A549 (cell line): ENCODE results near the gene SDF4. TPM values are rescaled to one million over a fixed set of nuclear protein-coding genes. Genes with fewer than 3 reads are reported as not detected.

Experiments used
- ATAC-seq, 2 experiments: fragments of 200-7000 bp in 1 of 2; fragments of >200 bp in 1 of 2; cut with Nextera tagmentation in 1 of 2; cut with Tn5 transposase in 1 of 2; 3 replicates each; pipeline versions ENCODE4 v1.8.0 to v1.9.1; 2018 to 2020; ENCODE audit warnings: mild to moderate bottlenecking in 1 of 2, moderate library complexity in 1 of 2
- CTCF ChIA-PET: fragments of 300-600 bp; sonication (Branson Sonifier 250); formaldehyde crosslinking; extraction: SDS; loops from one replicate; lab custom pipeline; 2021; ENCODE audit warnings: antibody characterized with exemption, inconsistent platforms; lab: Yijun Ruan, JAX
- POLR2A ChIA-PET: fragments of 350-600 bp; formaldehyde crosslinking; extraction: SDS; loops from one replicate; lab custom pipeline; 2021; ENCODE audit warnings: antibody characterized with exemption, inconsistent platforms; lab: Yijun Ruan, JAX
- DNase-seq, 2 experiments: peaks; one replicate each; pipeline versions ENCODE4 v3.0.0 to v3.0.0-alpha.2; 2011 to 2016; ENCODE audit warnings: low read depth in 1 of 2, low spot score in 1 of 2
- FAIRE-seq: peaks from 2 replicates; lab custom pipeline; 2011; peaks lifted over from hg19 to GRCh38; lab: Jason Lieb, UNC
- H3K27ac ChIP-seq, 2 experiments: fragments of >200 bp; sonication (Bioruptor Twin); formaldehyde crosslinking; 3 replicates each; pipeline ENCODE4 v1.5.1; 2016 to 2017
- H3K4me1 ChIP-seq: fragments of >200 bp; sonication (Bioruptor Twin); formaldehyde crosslinking; 3 replicates; pipeline ENCODE4 v1.6.1; 2016
- H3K4me2 ChIP-seq: fragments of >200 bp; sonication (Bioruptor Twin); formaldehyde crosslinking; 3 replicates; pipeline ENCODE4 v1.6.1; 2016
- H3K4me3 ChIP-seq: fragments of >200 bp; sonication (Bioruptor Twin); formaldehyde crosslinking; 3 replicates; pipeline ENCODE4 v1.5.1; 2016
- H3K9me3 ChIP-seq: fragments of >200 bp; sonication (Bioruptor Twin); formaldehyde crosslinking; 3 replicates; pipeline ENCODE4 v1.6.1; 2016
- CBX2 ChIP-seq: fragments of 200-600 bp; sonication (generic); IDR thresholded peaks from 2 replicates; pipeline ENCODE4 v1.6.1; 2016; ENCODE audit warnings: low read depth, mild to moderate bottlenecking, borderline replicate concordance
- CBX8 ChIP-seq: fragments of 200-600 bp; sonication (generic); IDR thresholded peaks from 2 replicates; pipeline ENCODE4 v1.6.1; 2016
- CEBPB ChIP-seq, 2 experiments: fragments of >200 bp in 1 of 2; sonication (Bioruptor Twin) in 1 of 2; formaldehyde crosslinking in 1 of 2; IDR thresholded peaks; 2 replicates each; pipeline ENCODE4 v1.6.1; 2012 to 2016
- CHD4 ChIP-seq: fragments of 200-600 bp; sonication (generic); IDR thresholded peaks from 2 replicates; pipeline ENCODE4 v1.6.1; 2016; ENCODE audit warnings: antibody characterized with exemption, mild to moderate bottlenecking, borderline replicate concordance
- EP300 ChIP-seq, 2 experiments: fragments of >200 bp; sonication (Bioruptor Twin); formaldehyde crosslinking; IDR thresholded peaks; 2 replicates in 1 of 2; 3 replicates in 1 of 2; pipeline ENCODE4 v1.6.1; 2016 to 2017
- FOSL2 ChIP-seq, 2 experiments: fragments of 450-650 bp in 1 of 2; fragments of >200 bp in 1 of 2; sonication (Bioruptor Twin) in 1 of 2; formaldehyde crosslinking; IDR thresholded peaks; 2 replicates each; pipeline versions ENCODE4 v1.5.0 to v1.6.1; 2016 to 2020; ENCODE audit warnings: mild to moderate bottlenecking in 1 of 2, moderate library complexity in 1 of 2
- HDAC2 ChIP-seq: fragments of 200-600 bp; sonication (generic); IDR thresholded peaks from 2 replicates; pipeline ENCODE4 v1.6.1; 2016
- HEYL ChIP-seq: fragments of 250-450 bp; sonication (Bioruptor Pico); IDR thresholded peaks from 2 replicates; pipeline ENCODE4 v1.8.0; 2021; ENCODE audit warnings: mild to moderate bottlenecking, moderate library complexity
- HOXA7 ChIP-seq: fragments of 250-450 bp; sonication (Bioruptor Pico); IDR thresholded peaks from 2 replicates; pipeline ENCODE4 v1.5.0; 2020; ENCODE audit warnings: mild to moderate bottlenecking, moderate library complexity
- HOXB13 ChIP-seq: fragments of 250-450 bp; sonication (Bioruptor Pico); IDR thresholded peaks from 2 replicates; pipeline ENCODE4 v1.5.0; 2020; ENCODE audit warnings: low read depth, mild to moderate bottlenecking, moderate library complexity
- JUN ChIP-seq, 2 experiments: fragments of >200 bp; sonication (Bioruptor Twin); formaldehyde crosslinking; IDR thresholded peaks; 2 replicates in 1 of 2; 3 replicates in 1 of 2; pipeline ENCODE4 v1.6.1; 2016 to 2017
- JUNB ChIP-seq: fragments of >200 bp; sonication (Bioruptor Twin); formaldehyde crosslinking; IDR thresholded peaks from 2 replicates; pipeline ENCODE4 v1.6.1; 2016
- KDM5A ChIP-seq: fragments of 200-600 bp; sonication (generic); IDR thresholded peaks from 2 replicates; pipeline ENCODE4 v1.6.1; 2016; ENCODE audit warnings: antibody characterized with exemption, mild to moderate bottlenecking
- NPAS2 ChIP-seq: fragments of 250-450 bp; sonication (Bioruptor Pico); IDR thresholded peaks from 2 replicates; pipeline ENCODE4 v1.8.0; 2022; ENCODE audit warnings: mild to moderate bottlenecking, moderate library complexity, borderline replicate concordance
- NR3C1 ChIP-seq: fragments of >200 bp; sonication (Bioruptor Twin); formaldehyde crosslinking; IDR thresholded peaks from 3 replicates; pipeline ENCODE4 v1.6.1; 2017
- RARB ChIP-seq: fragments of 250-450 bp; sonication (Bioruptor Pico); IDR thresholded peaks from 2 replicates; pipeline ENCODE4 v1.8.0; 2021; ENCODE audit warnings: mild to moderate bottlenecking, moderate library complexity
- RFX5 ChIP-seq: fragments of 450-650 bp; IDR thresholded peaks from 2 replicates; pipeline ENCODE4 v1.7.1; 2014; ENCODE audit warnings: antibody characterized with exemption, mild to moderate bottlenecking, moderate library complexity
- RNF2 ChIP-seq: fragments of 200-600 bp; sonication (generic); IDR thresholded peaks from 2 replicates; pipeline ENCODE4 v1.6.1; 2016; ENCODE audit warnings: low read depth, mild to moderate bottlenecking, antibody characterized with exemption, moderate library complexity, borderline replicate concordance
- SMC3 ChIP-seq: fragments of >200 bp; sonication (Bioruptor Twin); formaldehyde crosslinking; IDR thresholded peaks from 3 replicates; pipeline ENCODE4 v1.6.1; 2018; ENCODE audit warnings: inconsistent platforms
- SREBF2 ChIP-seq: fragments of 450-650 bp; IDR thresholded peaks from 2 replicates; pipeline ENCODE4 v1.6.1; 2014; ENCODE audit warnings: mild to moderate bottlenecking, moderate library complexity
- TP53 ChIP-seq: fragments of 250-450 bp; sonication (Bioruptor Pico); IDR thresholded peaks from 2 replicates; pipeline ENCODE4 v1.5.0; 2021; ENCODE audit warnings: mild to moderate bottlenecking, moderate library complexity
- WGBS: methylation state at CpG from one replicate; pipeline ENCODE4 v1.1.6; 2017; ENCODE audit errors: missing lambda C conversion rate; 5-methylcytosine and 5-hydroxymethylcytosine counted together
- polyA plus RNA-seq, 4 experiments: library from polyadenylated mRNA; depleted of rRNA in 3 of 4; stranded (reverse); fragments of >200 nt; fragmentation: RNase III in 1 of 4; extraction: RNeasy Plus Mini Kit Qiagen cat#74134 plus additional on column Dnase treatment in 1 of 4; gene quantifications; 2 replicates in 3 of 4; 3 replicates in 1 of 4; pipeline ENCODE4 v1.2.3, GENCODE V29; 2011 to 2017
- TF ChIP-seq, protein P1 (sequence below): IDR thresholded peaks from 2 replicates; pipeline ENCODE4 v1.6.1; 2012
- TF ChIP-seq, protein P2 (sequence below): fragments of >200 bp; sonication (Bioruptor Twin); formaldehyde crosslinking; IDR thresholded peaks from 3 replicates; pipeline ENCODE4 v1.6.1; 2016
- TF ChIP-seq, protein P3 (sequence below): fragments of 200-600 bp; sonication (generic); IDR thresholded peaks from 2 replicates; pipeline ENCODE4 v1.6.1; 2016; ENCODE audit warnings: antibody characterized with exemption, mild to moderate bottlenecking, moderate library complexity
- TF ChIP-seq, protein P4 (sequence below): IDR thresholded peaks from 2 replicates; pipeline ENCODE4 v1.6.1; 2012; ENCODE audit warnings: low read depth, borderline replicate concordance

Gene SDF4
- polyA plus RNA-seq, 2 of the 4 experiments (the other 2 are of a cell fraction) = 58.3 to 97.4 TPM

DNA sequence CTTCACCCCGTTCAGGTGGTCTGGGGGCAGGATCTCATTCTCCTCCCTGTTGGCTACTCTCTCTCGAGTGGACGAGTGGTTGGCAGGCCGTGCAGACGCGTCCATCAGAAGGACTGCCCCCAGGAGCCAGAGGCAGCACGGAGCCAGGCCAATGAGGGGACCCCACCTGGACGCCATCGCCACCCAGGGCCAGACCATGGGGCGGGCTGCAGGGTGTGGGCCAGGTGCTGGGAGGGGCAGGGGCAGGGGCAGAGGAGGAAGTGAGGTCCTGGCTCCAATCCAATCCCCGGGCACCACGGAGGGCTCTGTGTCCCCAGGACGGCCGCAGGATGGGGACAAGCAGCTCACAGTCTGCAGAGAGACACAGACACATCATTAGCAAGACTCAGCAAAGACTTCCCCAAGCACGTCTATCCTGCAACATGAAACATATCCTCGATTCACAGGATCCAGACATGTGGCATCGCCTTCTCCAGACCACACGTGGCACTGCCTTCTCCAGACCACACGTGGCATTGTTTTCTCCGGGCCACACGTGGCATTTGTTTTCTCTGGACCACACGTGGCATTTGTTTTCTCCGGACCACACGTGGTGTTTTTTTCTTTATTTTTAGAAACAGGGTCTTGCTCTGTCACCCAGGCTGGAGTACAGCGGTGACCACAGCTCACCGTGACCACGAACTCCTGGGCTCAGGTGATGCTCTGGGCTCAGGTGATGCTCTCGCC, 3.0 kb downstream of the SDF4 start:
- Histone ChIP-seq H3K27ac (no peak overlapping the region), H3K9me3 (no peaks in the 10 kb centered on the region), H3K4me2 (no peak overlapping the region), H3K4me3 (no peak overlapping the region), H3K4me1 (peaks cover 18% of the 10 kb centered on the region; the same call in 2 of the 3 replicates)
- DNase-seq = no peak
- WGBS = 95% methylated on average over 22 of the region's 28 CpGs
- POLR2A ChIA-PET = no interaction called here
- no peak for ATAC-seq
- CTCF ChIA-PET = interaction anchor here (1.6 kb wide), 1 partner anchor 16 kb away, joined by 4 read pairs; no protein-coding TSS in a partner anchor
- FAIRE-seq = no peak
- TF ChIP-seq SMC3 (no peak), SREBF2 (no peak), TP53 (CRISPR knock-in tag) (no peak), RFX5 (no peak), JUNB (no peak), JUN (IDR thresholded peaks at IDR 0.05) (no peak), NR3C1 (no peak), NPAS2 (CRISPR knock-in tag) (no peak), HOXB13 (CRISPR knock-in tag) (no peak), CHD4 (no peak), FOSL2 (IDR thresholded peaks at IDR 0.05) (no peak), FOSL2 (CRISPR knock-in tag; IDR thresholded peaks at IDR 0.05) (no peak), EP300 (IDR thresholded peaks at IDR 0.05) (no peak), HDAC2 (no peak), RNF2 (no peak)
- TF ChIP-seq, protein P1, sequence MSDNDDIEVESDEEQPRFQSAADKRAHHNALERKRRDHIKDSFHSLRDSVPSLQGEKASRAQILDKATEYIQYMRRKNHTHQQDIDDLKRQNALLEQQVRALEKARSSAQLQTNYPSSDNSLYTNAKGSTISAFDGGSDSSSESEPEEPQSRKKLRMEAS = no peak

DNA sequence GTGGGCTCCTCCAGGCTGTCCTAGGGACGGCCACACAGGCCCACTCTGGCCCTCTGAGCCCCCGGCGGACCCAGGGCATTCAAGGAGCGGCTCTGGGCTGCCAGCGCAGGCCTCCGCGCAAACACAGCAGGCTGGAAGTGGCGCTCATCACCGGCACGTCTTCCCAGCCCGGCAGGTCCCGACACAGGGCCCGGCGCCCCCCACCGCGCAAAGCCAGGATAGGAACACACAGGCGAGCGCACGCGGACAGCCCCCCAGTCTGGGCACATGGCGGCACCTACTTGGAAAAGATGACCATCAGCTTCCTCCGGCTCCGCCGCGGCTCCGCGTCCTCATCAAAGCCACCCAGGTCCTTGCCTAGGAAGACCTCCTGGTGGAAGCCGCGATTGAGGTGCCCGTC, 3.6 kb downstream of the SDF4 start:
- Histone ChIP-seq H3K9me3 (no peaks in the 10 kb centered on the region), H3K4me1 (peaks cover 16% of the 10 kb centered on the region; the same call in 2 of the 3 replicates), H3K4me3 (no peak overlapping the region), H3K4me2 (no peak overlapping the region), H3K27ac (no peak overlapping the region)
- no peak for TF ChIP-seq RFX5
- TF ChIP-seq KDM5A = no peak
- TF ChIP-seq, protein P2, sequence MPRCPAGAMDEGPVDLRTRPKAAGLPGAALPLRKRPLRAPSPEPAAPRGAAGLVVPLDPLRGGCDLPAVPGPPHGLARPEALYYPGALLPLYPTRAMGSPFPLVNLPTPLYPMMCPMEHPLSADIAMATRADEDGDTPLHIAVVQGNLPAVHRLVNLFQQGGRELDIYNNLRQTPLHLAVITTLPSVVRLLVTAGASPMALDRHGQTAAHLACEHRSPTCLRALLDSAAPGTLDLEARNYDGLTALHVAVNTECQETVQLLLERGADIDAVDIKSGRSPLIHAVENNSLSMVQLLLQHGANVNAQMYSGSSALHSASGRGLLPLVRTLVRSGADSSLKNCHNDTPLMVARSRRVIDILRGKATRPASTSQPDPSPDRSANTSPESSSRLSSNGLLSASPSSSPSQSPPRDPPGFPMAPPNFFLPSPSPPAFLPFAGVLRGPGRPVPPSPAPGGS = no peak
- TF ChIP-seq HEYL (CRISPR knock-in tag) = no peak
- TF ChIP-seq CEBPB (IDR thresholded peaks at IDR 0.05) = no peak
- TF ChIP-seq JUNB = no peak
- TF ChIP-seq, protein P3, sequence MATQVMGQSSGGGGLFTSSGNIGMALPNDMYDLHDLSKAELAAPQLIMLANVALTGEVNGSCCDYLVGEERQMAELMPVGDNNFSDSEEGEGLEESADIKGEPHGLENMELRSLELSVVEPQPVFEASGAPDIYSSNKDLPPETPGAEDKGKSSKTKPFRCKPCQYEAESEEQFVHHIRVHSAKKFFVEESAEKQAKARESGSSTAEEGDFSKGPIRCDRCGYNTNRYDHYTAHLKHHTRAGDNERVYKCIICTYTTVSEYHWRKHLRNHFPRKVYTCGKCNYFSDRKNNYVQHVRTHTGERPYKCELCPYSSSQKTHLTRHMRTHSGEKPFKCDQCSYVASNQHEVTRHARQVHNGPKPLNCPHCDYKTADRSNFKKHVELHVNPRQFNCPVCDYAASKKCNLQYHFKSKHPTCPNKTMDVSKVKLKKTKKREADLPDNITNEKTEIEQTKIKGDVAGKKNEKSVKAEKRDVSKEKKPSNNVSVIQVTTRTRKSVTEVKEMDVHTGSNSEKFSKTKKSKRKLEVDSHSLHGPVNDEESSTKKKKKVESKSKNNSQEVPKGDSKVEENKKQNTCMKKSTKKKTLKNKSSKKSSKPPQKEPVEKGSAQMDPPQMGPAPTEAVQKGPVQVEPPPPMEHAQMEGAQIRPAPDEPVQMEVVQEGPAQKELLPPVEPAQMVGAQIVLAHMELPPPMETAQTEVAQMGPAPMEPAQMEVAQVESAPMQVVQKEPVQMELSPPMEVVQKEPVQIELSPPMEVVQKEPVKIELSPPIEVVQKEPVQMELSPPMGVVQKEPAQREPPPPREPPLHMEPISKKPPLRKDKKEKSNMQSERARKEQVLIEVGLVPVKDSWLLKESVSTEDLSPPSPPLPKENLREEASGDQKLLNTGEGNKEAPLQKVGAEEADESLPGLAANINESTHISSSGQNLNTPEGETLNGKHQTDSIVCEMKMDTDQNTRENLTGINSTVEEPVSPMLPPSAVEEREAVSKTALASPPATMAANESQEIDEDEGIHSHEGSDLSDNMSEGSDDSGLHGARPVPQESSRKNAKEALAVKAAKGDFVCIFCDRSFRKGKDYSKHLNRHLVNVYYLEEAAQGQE = no peak
- no peak for TF ChIP-seq FOSL2 (IDR thresholded peaks at IDR 0.05)
- TF ChIP-seq FOSL2 (CRISPR knock-in tag; IDR thresholded peaks at IDR 0.05) = no peak
- no peak for TF ChIP-seq RARB (CRISPR knock-in tag)
- TF ChIP-seq CBX2 = no peak
- TF ChIP-seq HOXA7 = no peak
- TF ChIP-seq CHD4 = no peak
- no peak for TF ChIP-seq CBX8
- TF ChIP-seq, protein P4, sequence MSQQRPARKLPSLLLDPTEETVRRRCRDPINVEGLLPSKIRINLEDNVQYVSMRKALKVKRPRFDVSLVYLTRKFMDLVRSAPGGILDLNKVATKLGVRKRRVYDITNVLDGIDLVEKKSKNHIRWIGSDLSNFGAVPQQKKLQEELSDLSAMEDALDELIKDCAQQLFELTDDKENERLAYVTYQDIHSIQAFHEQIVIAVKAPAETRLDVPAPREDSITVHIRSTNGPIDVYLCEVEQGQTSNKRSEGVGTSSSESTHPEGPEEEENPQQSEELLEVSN = no peak
- 96% methylated on average over 9 of the region's 30 CpGs for WGBS
- ATAC-seq = no peak
- FAIRE-seq = no peak
- CTCF ChIA-PET = interaction anchor here (1.6 kb wide), 1 partner anchor 16 kb away, joined by 4 read pairs; no protein-coding TSS in a partner anchor
- DNase-seq = no peak
- POLR2A ChIA-PET = no interaction called here
